MM.1S (cell line): ENCODE results near the gene CSNK1G3.

ENCODE experiments used
- DNase-seq: peaks from one replicate; pipeline ENCODE4 v3.0.0-alpha.2; 2015
- H2AFZ ChIP-seq: fragments of 300-600 bp; sonication (generic); 2 replicates; pipeline ENCODE4 v1.6.0; 2016; ENCODE audit warnings: antibody characterized with exemption, low read length
- H3F3A ChIP-seq: fragments of 300-600 bp; sonication (generic); 2 replicates; pipeline ENCODE4 v1.6.1; 2016; ENCODE audit warnings: mild to moderate bottlenecking, antibody characterized with exemption, low read length, moderate library complexity, mixed read lengths; ENCODE audit not compliant: insufficient read depth
- H3K27ac ChIP-seq: fragments of 300-600 bp; sonication (generic); 2 replicates; pipeline ENCODE4 v1.5.1; 2016; ENCODE audit warnings: mild to moderate bottlenecking, low read length
- H3K27me3 ChIP-seq: fragments of 300-600 bp; sonication (generic); replicated peaks from 2 replicates; pipeline ENCODE4 v1.6.0; 2016; ENCODE audit warnings: low read length; ENCODE audit not compliant: insufficient read depth
- H3K36me3 ChIP-seq: fragments of 300-600 bp; sonication (generic); replicated peaks from 2 replicates; pipeline ENCODE4 v1.6.1; 2016; ENCODE audit warnings: mild to moderate bottlenecking, low read length, mixed read lengths; ENCODE audit not compliant: insufficient read depth
- H3K4me1 ChIP-seq: fragments of 300-600 bp; sonication (generic); 2 replicates; pipeline ENCODE4 v1.6.1; 2016; ENCODE audit warnings: low read length, mixed read lengths
- H3K4me2 ChIP-seq: fragments of 300-600 bp; sonication (generic); 2 replicates; pipeline ENCODE4 v1.6.0; 2016; ENCODE audit warnings: low read depth, low read length
- H3K4me3 ChIP-seq: fragments of 300-600 bp; sonication (generic); 2 replicates; pipeline ENCODE4 v1.5.1; 2016; ENCODE audit warnings: low read length, mixed read lengths
- H3K79me2 ChIP-seq: fragments of 300-600 bp; sonication (generic); 2 replicates; pipeline ENCODE4 v1.6.1; 2016; ENCODE audit warnings: mixed run types, low read length, mixed read lengths
- H3K9ac ChIP-seq: fragments of 300-600 bp; sonication (generic); 2 replicates; pipeline ENCODE4 v1.6.1; 2016; ENCODE audit warnings: low read length, mixed read lengths
- H3K9me2 ChIP-seq: fragments of 300-600 bp; sonication (generic); replicated peaks from 2 replicates; pipeline ENCODE4 v1.6.1; 2016; ENCODE audit warnings: mild to moderate bottlenecking, low read length, mixed read lengths; ENCODE audit not compliant: insufficient read depth
- H3K9me3 ChIP-seq: fragments of 300-600 bp; sonication (generic); replicated peaks from 2 replicates; pipeline ENCODE4 v1.6.1; 2016; ENCODE audit warnings: mild to moderate bottlenecking, low read length, mixed read lengths; ENCODE audit not compliant: insufficient read depth
- H4K20me1 ChIP-seq: fragments of 300-600 bp; sonication (generic); 2 replicates; pipeline ENCODE4 v1.6.1; 2016; ENCODE audit warnings: mild to moderate bottlenecking, low read length, moderate library complexity, mixed read lengths; ENCODE audit not compliant: insufficient read depth
- CTCF ChIP-seq: fragments of 300-600 bp; sonication (generic); IDR thresholded peaks from 2 replicates; pipeline ENCODE4 v1.5.1; 2016; ENCODE audit warnings: antibody characterized with exemption, low read length, mixed read lengths
- EZH2 ChIP-seq: fragments of 300-600 bp; sonication (generic); optimal IDR thresholded peaks from 2 replicates; pipeline ENCODE3; 2017; ENCODE audit warnings: low read depth, mild to moderate bottlenecking, antibody characterized with exemption, low read length, mixed read lengths
- EZH2phosphoT487 ChIP-seq: fragments of 300-600 bp; sonication (generic); IDR thresholded peaks from 2 replicates; pipeline ENCODE4 v1.6.1; 2018; ENCODE audit warnings: antibody characterized with exemption, low read length

CSNK1G3 gene

DNA sequence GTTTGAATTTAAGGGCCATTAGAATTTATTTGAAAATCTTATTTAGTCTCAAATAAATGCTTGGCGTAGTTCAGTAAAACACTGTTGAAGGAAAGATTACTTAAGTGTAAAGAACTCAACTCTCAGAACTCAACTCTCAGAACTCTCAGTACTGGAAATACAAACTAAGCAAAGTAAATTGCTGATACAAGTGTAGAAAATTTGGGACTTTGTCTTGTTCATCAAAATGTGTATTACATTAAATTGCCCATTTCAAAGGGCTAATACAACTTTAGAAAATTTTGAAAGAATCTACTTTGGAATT, 99.4 kb downstream of the CSNK1G3 start:
- no peaks in the 10 kb centered on the region for H4K20me1 ChIP-seq
- H3K4me1 ChIP-seq: no peaks in the 10 kb centered on the region
- no peaks in the 10 kb centered on the region for H3F3A ChIP-seq
- no peaks in the 10 kb centered on the region for H3K36me3 ChIP-seq
- TF ChIP-seq CTCF: no peak
- TF ChIP-seq EZH2phosphoT487: no peak
- TF ChIP-seq EZH2: no peak
- no peaks in the 10 kb centered on the region for H3K79me2 ChIP-seq
- H3K4me3 ChIP-seq: no peak overlapping the region
- H3K27me3 ChIP-seq: no peaks in the 10 kb centered on the region
- H3K9me2 ChIP-seq: no peaks in the 10 kb centered on the region
- H3K4me2 ChIP-seq: no peak overlapping the region
- H3K9ac ChIP-seq: no peak overlapping the region
- no peak for DNase-seq
- no peak overlapping the region for H3K27ac ChIP-seq
- H2AFZ ChIP-seq: no peak overlapping the region
- H3K9me3 ChIP-seq: no peaks in the 10 kb centered on the region

- Histone ChIP-seq H3K9ac (no peak overlapping the region), H3K4me2 (no peak overlapping the region), H3K4me3 (no peak overlapping the region), H3K9me3 (no peaks in the 10 kb centered on the region), H3K79me2 (no peaks in the 10 kb centered on the region), H3F3A (no peaks in the 10 kb centered on the region), H4K20me1 (no peaks in the 10 kb centered on the region), H3K36me3 (no peaks in the 10 kb centered on the region), H3K27me3 (no peaks in the 10 kb centered on the region), H3K4me1 (no peaks in the 10 kb centered on the region), H3K9me2 (no peaks in the 10 kb centered on the region), H2AFZ (no peak overlapping the region), H3K27ac (no peak overlapping the region)
- no peak for DNase-seq
- TF ChIP-seq EZH2: no peak
- no peak for TF ChIP-seq EZH2phosphoT487
- no peak for TF ChIP-seq CTCF
Measured at GRCh38 chr5:123617561-123617960, 105.6 kb downstream of the CSNK1G3 start.

DNA sequence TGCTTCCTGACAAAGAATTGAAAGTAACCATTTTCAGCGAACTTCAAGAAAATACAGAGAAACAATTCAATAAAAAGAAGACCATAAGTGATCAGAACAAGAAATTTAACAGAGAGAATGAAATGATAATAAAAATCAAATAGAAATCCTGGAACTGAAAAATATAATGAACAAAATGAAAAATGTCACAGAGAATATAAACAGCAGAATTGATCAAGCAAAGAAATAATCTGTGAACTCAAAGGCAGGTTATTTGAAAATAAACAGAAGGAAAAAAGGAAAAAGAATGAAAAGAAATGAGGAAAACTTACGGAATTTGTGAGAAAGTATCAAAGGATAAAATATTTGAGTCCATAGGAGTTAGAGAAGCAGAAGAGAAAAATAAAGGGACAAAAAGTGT, 114.1 kb downstream of the CSNK1G3 start:
- H3K9me3 ChIP-seq: no peaks in the 10 kb centered on the region
- no peak overlapping the region for H3K4me2 ChIP-seq
- no peaks in the 10 kb centered on the region for H3K9me2 ChIP-seq
- TF ChIP-seq CTCF: no peak
- no peak for TF ChIP-seq EZH2
- no peak for TF ChIP-seq EZH2phosphoT487
- no peaks in the 10 kb centered on the region for H3F3A ChIP-seq
- H4K20me1 ChIP-seq: no peaks in the 10 kb centered on the region
- no peak overlapping the region for H3K4me3 ChIP-seq
- no peaks in the 10 kb centered on the region for H3K36me3 ChIP-seq
- H3K79me2 ChIP-seq: no peaks in the 10 kb centered on the region
- no peak overlapping the region for H3K9ac ChIP-seq
- no peaks in the 10 kb centered on the region for H3K27me3 ChIP-seq
- no peak overlapping the region for H2AFZ ChIP-seq
- H3K4me1 ChIP-seq: no peaks in the 10 kb centered on the region
- H3K27ac ChIP-seq: no peak overlapping the region
- DNase-seq: no peak
